HG03064 (cell line): Measurements from ENCODE around the gene CETP.
A peak's percentile ranks its signal among the peaks of the same experiment; 100 is the strongest.

Source experiments
- ATAC-seq: cut with Tn5 transposase; IDR thresholded peaks from one replicate; pipeline ENCODE4 v1.9.1; 2021; ENCODE audit warnings: low read depth; ENCODE audit not compliant: unreplicated experiment

CETP gene, protein sequence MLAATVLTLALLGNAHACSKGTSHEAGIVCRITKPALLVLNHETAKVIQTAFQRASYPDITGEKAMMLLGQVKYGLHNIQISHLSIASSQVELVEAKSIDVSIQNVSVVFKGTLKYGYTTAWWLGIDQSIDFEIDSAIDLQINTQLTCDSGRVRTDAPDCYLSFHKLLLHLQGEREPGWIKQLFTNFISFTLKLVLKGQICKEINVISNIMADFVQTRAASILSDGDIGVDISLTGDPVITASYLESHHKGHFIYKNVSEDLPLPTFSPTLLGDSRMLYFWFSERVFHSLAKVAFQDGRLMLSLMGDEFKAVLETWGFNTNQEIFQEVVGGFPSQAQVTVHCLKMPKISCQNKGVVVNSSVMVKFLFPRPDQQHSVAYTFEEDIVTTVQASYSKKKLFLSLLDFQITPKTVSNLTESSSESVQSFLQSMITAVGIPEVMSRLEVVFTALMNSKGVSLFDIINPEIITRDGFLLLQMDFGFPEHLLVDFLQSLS

DNA sequence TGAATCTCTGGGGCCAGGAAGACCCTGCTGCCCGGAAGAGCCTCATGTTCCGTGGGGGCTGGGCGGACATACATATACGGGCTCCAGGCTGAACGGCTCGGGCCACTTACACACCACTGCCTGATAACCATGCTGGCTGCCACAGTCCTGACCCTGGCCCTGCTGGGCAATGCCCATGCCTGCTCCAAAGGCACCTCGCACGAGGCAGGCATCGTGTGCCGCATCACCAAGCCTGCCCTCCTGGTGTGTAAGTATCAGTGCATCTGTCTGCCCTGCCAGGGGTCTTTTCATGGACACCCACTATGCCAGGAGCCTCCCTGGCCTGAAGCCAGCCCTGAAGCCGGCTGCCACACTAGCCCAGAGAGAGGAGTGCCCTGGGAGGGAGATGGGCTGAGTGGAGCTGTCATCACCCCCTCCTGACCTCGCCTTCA, at the start of gene CETP:
CETP (plus strand) TSS at position 100 of the 431 bp plus-strand sequence; CDS start at position 130, 30 bp downstream.
- no peak for ATAC-seq

DNA sequence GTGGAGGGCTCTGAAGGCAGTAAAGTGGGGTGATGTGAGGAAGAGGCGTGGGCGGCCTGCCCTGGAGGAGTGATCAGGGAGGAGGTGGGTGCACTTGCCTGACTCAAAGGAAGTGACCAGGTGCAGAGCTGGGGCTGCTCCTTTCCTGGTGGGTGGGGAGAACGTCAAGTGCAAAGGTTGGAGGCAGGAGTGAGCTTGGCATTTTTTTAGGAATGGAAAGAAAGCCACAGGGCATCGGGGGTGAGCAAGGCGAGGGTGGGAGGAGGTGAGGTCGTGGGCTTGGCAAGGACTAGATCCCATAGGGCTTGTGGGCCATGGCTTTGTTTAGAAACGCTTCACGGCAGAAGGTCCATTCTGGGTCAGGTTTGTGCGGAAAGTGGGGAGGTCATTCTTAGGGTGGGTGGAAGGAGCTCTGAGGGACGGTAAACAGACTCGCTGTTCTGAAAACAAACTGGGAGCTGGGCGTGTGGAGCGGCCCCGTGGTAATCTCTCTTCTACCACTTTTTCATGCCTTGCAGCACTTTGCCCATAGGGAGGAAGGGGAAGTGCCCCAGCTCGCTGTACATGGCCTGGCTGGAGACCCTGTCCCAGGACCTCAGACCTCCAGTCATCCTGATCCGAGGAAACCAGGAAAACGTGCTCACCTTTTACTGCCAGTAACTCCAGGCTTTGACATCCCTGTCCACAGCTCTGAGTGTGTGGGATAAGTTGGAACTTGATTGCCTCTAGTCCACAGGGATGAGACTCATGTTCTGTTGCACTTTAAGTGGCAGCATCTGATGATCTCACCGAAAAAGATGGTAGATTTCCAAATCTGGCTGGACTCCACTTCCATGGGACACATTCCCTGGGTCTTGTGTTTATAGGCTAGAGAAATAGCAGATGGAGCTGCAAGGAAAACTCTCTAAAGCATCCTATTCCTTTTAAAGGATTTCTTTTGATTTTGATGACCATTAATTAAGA, 48.7 kb upstream of the CETP start:
- ATAC-seq = no peak

DNA sequence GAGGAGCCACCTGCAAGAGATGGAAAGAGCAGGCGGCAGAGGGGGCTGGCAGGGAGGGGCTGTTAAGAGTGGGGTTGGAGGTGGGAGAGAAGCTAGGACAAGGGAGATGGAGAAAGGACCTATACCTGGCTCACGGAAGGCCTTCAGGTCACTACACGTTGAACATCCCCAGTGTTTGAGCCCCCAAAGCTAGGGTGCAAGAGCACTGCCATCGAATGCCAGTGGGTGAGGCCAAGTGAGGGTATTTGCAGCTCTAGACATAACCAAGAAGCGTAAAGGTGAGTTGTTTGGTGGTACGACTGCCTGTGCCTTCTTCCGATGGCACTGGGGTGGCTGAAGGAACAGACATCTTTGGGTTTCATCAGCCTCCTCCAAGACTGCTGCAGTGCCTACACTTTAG, 46.9 kb upstream of the CETP start:
- ATAC-seq = no peak

DNA sequence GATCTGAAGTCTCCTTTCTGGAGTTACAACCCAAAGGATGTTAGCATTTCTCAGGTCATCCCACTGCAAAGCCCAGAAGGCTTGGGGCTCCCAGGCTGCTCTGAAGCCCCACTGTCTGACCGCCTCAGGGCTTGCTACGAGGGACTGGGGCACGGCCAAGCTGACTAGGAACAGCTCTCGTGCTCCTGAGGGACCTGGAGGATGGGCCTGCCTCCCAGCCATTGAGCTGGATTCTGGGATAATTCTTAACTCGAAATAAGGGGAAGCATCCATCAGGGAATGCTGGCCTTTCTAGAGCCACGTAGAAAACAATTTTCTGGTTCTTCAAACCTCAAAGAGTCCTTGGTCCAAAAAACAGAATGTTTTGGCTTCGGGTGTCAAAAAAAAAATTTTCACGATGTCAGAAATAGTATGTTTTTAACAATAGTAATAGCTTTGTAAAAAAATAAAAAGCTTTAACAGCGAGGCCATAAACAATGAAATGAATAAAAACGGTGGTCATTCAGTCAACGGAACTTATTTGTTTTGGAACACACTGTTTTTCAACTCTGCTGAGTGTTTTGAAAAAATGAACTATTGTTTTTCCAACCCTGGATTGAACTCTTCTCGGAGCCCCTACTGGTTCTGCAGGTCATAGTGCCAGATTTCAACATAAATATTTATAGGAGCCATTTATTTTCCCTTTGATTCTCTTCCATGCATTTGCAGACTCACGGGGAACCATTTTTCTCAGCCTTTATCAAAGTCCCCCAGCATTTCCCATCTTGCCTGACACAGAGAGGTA, 46.2 kb upstream of the CETP start:
- ATAC-seq = no peak

DNA sequence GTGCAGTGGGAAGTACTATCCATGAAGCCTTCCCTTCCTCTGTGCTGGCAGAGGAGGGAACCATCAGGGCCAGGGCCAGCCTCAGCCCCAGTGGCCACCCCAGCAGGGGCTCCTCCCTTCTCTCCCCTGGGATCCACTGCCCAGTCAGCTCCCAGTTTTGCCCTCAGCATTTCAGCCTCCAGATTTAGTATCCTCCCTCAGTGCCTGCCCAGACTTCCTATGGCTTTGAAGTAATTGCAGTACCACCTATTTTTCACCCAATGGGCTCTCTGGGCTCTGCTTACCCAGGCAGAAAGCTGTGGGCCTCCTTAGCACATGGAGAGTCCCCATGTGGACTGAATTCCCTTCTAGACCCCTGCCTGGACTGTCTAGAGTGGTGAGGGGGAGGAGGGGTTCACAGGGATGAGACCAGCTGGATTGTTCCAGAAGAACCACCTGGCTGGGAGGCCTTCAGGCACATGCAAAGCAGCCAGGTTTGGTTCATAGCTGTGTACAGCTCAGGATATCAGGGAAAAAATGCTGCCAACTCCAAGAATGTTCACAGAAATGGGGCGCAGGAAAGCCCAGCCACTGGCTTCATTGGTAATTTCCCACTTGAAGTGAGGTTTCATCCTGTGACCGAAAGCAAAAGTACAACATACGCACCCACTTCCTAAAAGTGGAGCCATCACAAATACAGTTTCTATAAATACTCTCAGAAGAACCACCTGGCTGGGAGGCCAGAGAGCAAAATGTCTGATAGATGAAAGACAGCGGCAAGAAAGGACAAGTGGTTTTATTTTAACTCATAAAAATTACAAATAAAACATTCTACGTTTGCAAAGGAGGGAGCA, 45.0 kb upstream of the CETP start:
- ATAC-seq = peak; percentile 50

DNA sequence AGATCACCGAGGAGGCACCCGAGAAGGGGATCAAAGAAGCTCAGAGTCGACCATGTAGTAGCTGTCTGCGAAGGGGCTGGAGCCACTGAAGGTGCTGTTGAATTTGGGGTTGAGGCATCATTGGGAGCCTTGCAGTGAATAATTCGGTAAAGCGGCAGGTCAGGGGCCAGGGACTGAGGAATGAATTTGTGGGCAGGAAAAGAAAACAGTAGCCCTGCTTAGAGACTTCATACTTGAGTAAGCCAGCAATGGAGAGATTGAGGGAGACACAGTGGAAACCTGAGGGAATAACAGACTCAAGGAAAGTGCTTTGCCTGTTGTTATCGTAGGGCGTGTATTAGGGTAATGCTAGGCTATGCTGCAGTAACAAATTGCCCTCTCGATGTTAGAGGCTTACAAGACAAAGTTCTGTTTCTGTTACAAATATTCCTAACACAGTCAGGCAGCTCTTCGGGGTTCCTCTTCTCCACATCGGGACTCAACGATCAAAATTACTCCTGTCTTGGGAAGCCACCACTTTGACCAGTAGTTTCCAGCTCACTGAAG, 43.2 kb upstream of the CETP start:
- no peak for ATAC-seq

DNA sequence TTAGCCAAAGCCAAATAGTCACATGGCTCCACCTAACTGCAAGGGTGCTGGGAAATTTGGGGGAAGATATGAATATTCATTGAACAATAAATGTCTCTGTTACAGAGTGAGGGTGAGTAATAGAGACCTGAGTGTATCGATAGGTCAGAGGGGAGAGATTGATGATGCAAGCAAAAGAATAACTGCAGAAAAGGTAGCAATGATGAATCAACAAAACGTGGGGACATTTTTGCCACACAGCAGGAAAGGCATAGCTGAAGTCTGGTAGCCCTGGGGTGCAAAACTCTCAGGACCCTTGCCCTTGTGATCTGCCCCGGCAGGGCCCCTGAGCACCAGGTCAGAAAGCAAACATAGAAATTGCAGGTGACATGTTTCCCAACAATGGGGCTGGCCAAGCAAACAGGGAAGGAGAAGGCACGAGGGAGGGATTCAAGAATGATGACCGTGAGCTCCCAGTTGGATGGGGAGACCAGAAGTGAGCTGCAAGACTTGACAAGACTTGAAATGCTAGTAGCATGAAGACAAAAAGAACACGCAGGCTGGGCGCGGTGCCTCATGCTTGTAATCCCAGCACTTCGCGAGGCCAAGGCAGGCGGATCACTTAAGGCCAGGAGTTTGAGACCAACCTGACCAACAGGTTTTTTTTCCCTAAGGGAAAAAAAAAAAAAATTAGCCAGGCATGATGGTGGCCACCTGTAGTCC, 42.5 kb upstream of the CETP start:
- no peak for ATAC-seq

DNA sequence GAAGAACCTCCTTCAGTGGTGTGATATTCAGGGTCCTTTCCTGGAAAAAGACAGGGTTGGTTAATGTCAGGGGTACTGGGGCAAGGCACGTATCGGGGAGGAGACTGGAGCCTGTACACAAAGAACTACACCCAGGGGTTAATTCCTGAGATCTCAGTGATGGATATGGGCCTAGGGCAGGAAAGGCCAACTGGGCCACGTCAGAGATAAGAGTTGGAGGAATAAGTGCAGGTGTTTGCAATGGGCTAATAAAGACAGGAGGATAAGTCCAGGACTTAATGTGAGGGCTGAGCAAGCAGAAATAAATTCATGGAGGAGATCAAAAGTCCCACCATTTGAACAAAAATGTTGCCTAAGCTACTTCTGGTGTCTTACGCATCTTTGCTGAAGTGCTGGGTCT, 40.2 kb upstream of the CETP start:
- ATAC-seq = no peak

DNA sequence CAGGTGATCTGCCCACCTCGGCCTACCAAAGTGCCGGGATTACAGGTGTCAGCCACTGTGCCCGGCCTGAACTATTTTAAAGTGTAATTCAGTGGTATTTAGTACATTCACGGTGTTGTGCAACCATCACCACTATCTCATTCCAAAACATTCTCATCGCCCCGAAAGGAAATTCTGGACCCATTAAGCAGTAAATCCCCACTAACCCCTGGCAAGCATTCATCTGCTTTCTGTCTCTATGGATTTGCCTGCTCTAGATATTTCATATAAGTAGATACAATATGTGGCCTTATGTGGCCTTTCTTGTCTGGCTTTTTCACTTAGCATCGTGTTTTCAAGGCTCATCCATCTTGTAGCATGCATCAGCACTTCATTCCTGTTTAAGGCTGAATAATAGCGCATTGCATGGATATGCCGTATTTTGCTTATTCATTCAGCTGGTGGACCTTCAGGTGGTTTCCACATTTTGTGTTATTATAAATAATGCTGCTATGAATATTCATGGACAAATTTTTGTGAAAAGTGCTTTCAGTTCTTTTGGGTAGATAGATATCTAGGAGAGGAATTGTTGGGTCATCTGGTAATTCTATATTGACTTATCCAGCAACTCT, 38.2 kb upstream of the CETP start:
- ATAC-seq = no peak

DNA sequence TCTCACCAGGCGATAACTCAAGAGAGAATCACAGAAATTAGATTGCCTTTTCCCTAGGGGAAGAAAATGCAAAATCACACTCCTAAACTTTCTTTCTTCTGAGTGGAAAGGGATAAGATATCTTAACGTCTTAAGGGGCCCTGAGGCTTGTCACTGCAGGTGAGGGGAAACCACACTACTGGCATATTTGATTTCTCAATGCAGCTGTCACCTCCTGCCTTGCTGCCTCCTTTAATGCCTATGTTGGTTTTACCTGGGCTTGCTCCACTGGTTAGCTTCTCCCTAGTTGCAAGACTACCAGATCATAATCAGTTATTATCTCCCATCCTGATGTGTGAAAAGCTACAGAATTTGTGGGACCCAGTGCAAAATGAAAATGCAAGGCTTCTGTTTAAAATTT, 34.3 kb upstream of the CETP start:
- ATAC-seq = no peak

DNA sequence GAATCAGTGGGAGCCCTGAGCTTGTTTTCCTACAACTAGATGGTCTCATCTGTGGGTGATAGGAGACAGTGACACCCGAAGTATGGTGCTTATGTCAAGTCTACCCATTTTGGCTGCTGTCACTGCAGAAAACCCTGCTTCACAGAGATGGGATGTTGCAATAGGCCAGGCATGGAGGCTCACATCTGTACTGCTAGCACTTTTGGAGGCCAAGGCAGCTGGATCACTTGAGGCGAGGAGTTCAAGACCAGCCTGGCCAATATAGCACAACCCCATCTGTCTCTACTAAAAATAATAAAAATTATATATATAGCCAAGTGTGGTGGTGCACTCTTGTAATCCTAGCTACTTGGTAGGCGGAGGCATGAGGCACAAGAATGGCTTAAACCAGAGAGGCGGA, 32.1 kb upstream of the CETP start:
- ATAC-seq = no peak

DNA sequence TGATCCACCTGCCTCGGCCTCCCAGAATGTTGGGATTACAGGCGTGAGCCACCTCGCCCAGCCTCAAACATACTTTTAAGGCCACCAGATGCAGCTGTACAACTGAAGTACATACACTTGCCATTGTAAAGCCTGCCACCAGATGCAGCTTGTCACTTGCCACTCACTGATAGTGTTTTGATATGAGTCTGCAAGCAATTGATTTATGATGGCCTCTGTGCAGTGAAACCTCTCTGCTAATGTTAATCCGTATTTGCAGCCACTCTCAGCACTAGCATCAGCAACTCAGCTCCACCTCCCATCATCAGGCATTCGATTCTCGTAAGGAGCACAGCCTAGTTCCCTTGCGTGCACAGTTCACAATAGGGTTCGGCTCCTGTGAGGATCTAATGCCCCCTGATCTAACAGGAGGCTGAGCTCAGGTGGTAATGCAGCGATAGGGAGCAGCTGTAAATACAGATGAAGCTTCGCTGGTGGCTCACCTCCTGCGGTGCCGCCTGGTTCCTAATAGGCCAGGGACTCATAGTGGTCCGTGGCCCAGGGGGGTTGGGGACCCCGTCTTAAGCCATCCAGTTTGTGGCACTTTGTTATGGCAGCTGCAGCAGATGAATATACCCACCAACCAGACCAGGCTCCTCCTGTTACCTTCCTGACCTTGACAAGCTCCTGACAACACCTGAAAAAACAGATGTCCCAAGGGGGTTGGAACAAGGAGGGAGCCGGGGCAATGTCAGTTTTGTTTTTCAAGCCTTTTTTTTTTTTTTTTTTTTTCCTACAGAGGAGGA, 31.1 kb upstream of the CETP start:
- no peak for ATAC-seq

DNA sequence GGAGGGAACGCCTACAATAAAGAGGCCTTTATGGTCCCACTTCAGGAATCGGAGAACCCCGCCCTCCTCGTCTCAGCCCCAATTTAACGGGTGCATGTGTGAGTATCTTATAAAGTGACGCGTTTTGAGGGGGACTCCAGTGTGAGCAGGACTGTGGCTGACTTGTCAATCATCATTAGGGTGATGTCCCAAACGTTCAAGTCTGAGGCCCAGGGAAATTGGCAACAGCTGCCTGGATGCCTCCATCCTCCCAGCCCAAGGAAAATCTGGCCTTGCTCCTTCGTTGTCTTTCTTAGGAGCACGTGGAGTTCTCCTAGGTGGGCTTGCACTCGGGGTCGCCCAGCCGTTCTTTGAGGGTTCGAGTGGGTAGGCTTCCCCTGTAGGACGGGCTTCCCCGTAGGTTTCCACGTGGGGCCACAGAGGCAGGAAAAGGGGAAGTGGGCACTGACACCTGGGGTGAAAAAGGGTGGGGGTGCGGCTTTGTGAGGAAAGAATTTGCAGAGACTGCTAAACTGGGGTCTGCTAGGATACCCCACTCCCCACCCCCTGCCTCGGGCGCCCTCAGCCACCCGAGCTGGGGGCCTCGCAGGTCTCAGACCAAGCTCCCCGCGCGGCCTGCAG, 30.4 kb upstream of the CETP start:
- ATAC-seq = peak; percentile 25

DNA sequence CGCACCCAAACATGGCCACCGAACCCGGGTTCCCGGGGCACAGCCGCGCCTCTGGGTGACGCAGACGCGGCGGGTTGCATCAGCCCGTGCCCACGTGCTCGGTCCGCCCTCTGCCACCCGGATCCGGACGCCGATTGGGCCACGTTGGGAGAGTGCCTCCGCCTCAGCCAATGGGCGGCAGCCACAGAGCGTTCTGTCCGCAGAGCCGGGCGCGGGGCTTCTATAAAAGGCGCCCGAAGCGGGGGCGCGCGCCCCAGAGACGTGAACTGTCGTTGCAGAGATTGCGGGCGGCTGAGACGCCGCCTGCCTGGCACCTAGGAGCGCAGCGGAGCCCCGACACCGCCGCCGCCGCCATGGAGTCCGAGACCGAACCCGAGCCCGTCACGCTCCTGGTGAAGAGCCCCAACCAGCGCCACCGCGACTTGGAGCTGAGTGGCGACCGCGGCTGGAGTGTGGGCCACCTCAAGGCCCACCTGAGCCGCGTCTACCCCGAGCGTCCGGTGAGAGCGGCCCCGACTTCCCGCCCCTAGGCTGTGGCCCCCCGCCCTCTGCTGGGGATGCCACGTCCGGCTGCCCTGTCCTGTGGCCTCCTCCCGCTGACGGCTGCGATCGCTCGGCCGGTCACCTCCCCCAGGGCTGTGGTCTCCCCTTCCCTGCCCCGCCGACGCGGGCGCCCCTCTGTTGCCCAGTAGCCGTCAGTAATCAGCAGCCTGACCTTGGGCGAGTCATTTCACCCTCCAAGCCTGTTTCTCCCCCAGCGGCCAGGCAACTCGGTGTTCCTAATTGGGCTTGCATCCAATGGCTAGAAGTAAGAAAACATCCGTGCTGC, 29.6 kb upstream of the CETP start, which contains the start of gene HERPUD1:
HERPUD1 (plus strand) TSS at position 251 of the 829 bp plus-strand sequence; CDS start at position 354, 103 bp downstream.
- ATAC-seq = peak; percentile 72

DNA sequence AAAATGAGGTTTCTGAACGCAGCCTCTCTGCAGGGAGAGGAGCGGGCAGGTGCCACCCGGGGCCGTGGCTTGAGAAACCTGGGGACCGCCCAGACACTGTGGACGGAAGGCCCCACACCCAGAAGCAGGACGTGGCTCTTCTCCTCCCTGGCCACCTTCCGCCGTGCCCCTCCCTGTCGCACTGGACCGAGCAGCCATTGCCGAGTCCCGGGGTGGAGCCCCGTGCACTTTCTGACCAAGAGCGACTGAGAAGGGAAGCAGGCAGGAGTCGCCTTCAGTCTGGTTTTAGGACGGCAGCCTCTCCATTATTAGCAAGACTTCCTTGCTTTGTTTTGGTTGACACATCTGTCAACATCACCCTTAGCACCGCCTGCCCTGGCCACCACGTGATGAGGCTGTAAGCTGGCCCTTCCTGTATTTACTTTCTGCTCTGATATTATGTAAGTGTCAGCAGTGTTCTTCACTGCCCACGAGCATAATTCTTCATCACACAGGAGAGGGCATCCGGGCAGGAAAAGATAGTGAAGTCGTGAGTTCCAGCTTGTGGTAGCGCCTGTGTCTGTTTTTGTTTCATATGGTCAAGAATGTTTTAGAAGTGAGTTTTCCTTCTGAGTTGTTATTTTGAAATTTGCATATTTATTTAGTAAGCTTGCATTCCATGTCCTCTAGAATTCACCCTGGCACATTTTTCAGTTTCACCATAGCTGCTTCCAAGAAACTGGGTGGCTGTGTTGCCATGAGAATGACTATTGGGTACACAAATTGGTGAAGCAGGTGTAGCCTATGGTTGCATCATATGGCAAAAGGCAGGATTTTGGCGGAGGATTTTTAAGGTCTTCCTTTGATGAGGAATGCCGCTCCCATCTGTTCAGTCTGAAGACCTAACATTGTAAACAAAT, 28.8 kb upstream of the CETP start:
- peak; percentile 21 for ATAC-seq
